Erythroblast (primary cell): ENCODE results near the gene CUBN.

ENCODE experiments used
- GATA1 ChIP-seq: IDR thresholded peaks from 2 replicates; pipeline ENCODE4 v1.6.1; 2011; ENCODE audit warnings: low read depth, mild to moderate bottlenecking, control low read depth, low read length, moderate library complexity
- POLR2A ChIP-seq: IDR thresholded peaks from 2 replicates; pipeline ENCODE4 v1.6.1; 2011; ENCODE audit warnings: mild to moderate bottlenecking, low read length

GRCh38 chr10:16832351-16833080 lies 297.1 kb downstream of the CUBN start:
- TF ChIP-seq POLR2A (no peak), GATA1 (no peak)
